Stimulated activated naive CD8-positive, alpha-beta T cell treated with anti-CD3 and anti-CD28 coated beads, Interleukin-15, Interleukin-2, amounts not matched to agents 100 ng/mL and 50 ng/mL, for 24 hours (primary cell): Measurements from ENCODE around the gene FRMPD2.
"Not testable (repeated sequence)": the region's sequence is repeated elsewhere in the genome, so short reads cannot be mapped to it uniquely, and the experiment has no call there.

Source experiments
- H3K27ac Mint-ChIP-seq: one replicate; pipeline ENCODE4 v1.8.0; 2021; ENCODE audit warnings: mild to moderate bottlenecking, mixed read lengths
- H3K27me3 Mint-ChIP-seq: one replicate; pipeline ENCODE4 v1.8.0; 2021; ENCODE audit warnings: mixed read lengths
- H3K36me3 Mint-ChIP-seq: one replicate; pipeline ENCODE4 v1.8.0; 2021; ENCODE audit warnings: low read depth, mixed read lengths
- H3K4me1 Mint-ChIP-seq: one replicate; pipeline ENCODE4 v1.8.0; 2021; ENCODE audit warnings: low read depth, mixed read lengths
- H3K4me3 Mint-ChIP-seq: one replicate; pipeline ENCODE4 v1.8.0; 2021; ENCODE audit warnings: mild to moderate bottlenecking, mixed read lengths
- H3K9me3 Mint-ChIP-seq: one replicate; pipeline ENCODE4 v1.8.0; 2021; ENCODE audit warnings: mixed read lengths

Gene FRMPD2

GRCh38 chr10:48197236-48197899, 77.1 kb downstream of the FRMPD2 start:
- Mint-ChIP-seq H3K4me1 (peaks cover 3% of the 10 kb centered on the region), H3K36me3 (no peaks in the 10 kb centered on the region), H3K4me3 (no peak overlapping the region), H3K27me3 (no peaks in the 10 kb centered on the region), H3K9me3 (peaks cover 4% of the 10 kb centered on the region), H3K27ac (no peak overlapping the region)

- Mint-ChIP-seq H3K4me1 (peaks cover 3% of the 10 kb centered on the region), H3K4me3 (no peak overlapping the region), H3K36me3 (no peaks in the 10 kb centered on the region), H3K27ac (no peak overlapping the region), H3K9me3 (peaks cover 4% of the 10 kb centered on the region), H3K27me3 (no peaks in the 10 kb centered on the region)
Measured at GRCh38 chr10:48195803-48196202, 78.7 kb downstream of the FRMPD2 start.

- Mint-ChIP-seq H3K27ac (no peak overlapping the region), H3K4me1 (peaks cover 3% of the 10 kb centered on the region), H3K4me3 (no peak overlapping the region), H3K9me3 (peaks cover 4% of the 10 kb centered on the region), H3K27me3 (no peaks in the 10 kb centered on the region), H3K36me3 (no peaks in the 10 kb centered on the region)
Measured at GRCh38 chr10:48194830-48195229, 79.7 kb downstream of the FRMPD2 start.

GRCh38 chr10:48193556-48193955, 80.9 kb downstream of the FRMPD2 start:
- no peaks in the 10 kb centered on the region for H3K27me3 Mint-ChIP-seq
- no peak overlapping the region for H3K4me3 Mint-ChIP-seq
- no peaks in the 10 kb centered on the region for H3K4me1 Mint-ChIP-seq
- no peaks in the 10 kb centered on the region for H3K9me3 Mint-ChIP-seq
- H3K36me3 Mint-ChIP-seq, result no peaks in the 10 kb centered on the region
- H3K27ac Mint-ChIP-seq, result no peak overlapping the region

- H3K4me1 Mint-ChIP-seq, result no peaks in the 10 kb centered on the region
- H3K4me3 Mint-ChIP-seq, result no peak overlapping the region
- H3K36me3 Mint-ChIP-seq, result no peaks in the 10 kb centered on the region
- H3K9me3 Mint-ChIP-seq, result no peaks in the 10 kb centered on the region
- H3K27me3 Mint-ChIP-seq, result no peaks in the 10 kb centered on the region
- H3K27ac Mint-ChIP-seq, result no peak overlapping the region
Measured at GRCh38 chr10:48192881-48193450, 81.5 kb downstream of the FRMPD2 start.

- Mint-ChIP-seq H3K36me3 (no peaks in the 10 kb centered on the region), H3K4me3 (no peak overlapping the region), H3K27ac (no peak overlapping the region), H3K4me1 (no peaks in the 10 kb centered on the region), H3K27me3 (peaks cover 3% of the 10 kb centered on the region), H3K9me3 (no peaks in the 10 kb centered on the region)
Measured at GRCh38 chr10:48187713-48188485, 86.6 kb downstream of the FRMPD2 start.

- Mint-ChIP-seq H3K27ac (no peak overlapping the region), H3K27me3 (peaks cover 3% of the 10 kb centered on the region), H3K9me3 (no peaks in the 10 kb centered on the region), H3K36me3 (no peaks in the 10 kb centered on the region), H3K4me3 (no peak overlapping the region), H3K4me1 (no peaks in the 10 kb centered on the region)
Measured at GRCh38 chr10:48187126-48187525, 87.4 kb downstream of the FRMPD2 start.

GRCh38 chr10:48186264-48186804, 88.2 kb downstream of the FRMPD2 start:
- H3K4me1 Mint-ChIP-seq, H3K27ac Mint-ChIP-seq, H3K9me3 Mint-ChIP-seq, H3K27me3 Mint-ChIP-seq, H3K4me3 Mint-ChIP-seq, H3K36me3 Mint-ChIP-seq: not testable (repeated sequence)

- Mint-ChIP-seq H3K4me1 (no peaks in the 10 kb centered on the region), H3K36me3 (no peaks in the 10 kb centered on the region), H3K27ac (no peak overlapping the region), H3K9me3 (no peaks in the 10 kb centered on the region), H3K4me3 (no peak overlapping the region), H3K27me3 (peaks cover 3% of the 10 kb centered on the region)
Measured at GRCh38 chr10:48184224-48184623, 90.3 kb downstream of the FRMPD2 start.

- not testable (repeated sequence) for H3K4me1 Mint-ChIP-seq, H3K27me3 Mint-ChIP-seq, H3K4me3 Mint-ChIP-seq, H3K36me3 Mint-ChIP-seq, H3K27ac Mint-ChIP-seq, H3K9me3 Mint-ChIP-seq
Measured at GRCh38 chr10:48172715-48173114, 101.8 kb downstream of the FRMPD2 start.

GRCh38 chr10:48160670-48161069, 113.8 kb downstream of the FRMPD2 start:
- not testable (repeated sequence) for H3K27ac Mint-ChIP-seq, H3K36me3 Mint-ChIP-seq, H3K27me3 Mint-ChIP-seq, H3K9me3 Mint-ChIP-seq, H3K4me3 Mint-ChIP-seq, H3K4me1 Mint-ChIP-seq

- H3K9me3 Mint-ChIP-seq, H3K27me3 Mint-ChIP-seq, H3K4me1 Mint-ChIP-seq, H3K27ac Mint-ChIP-seq, H3K4me3 Mint-ChIP-seq, H3K36me3 Mint-ChIP-seq: not testable (repeated sequence)
Measured at GRCh38 chr10:48160163-48160562, 114.3 kb downstream of the FRMPD2 start.

GRCh38 chr10:48154211-48155140, 120.0 kb downstream of the FRMPD2 start:
- not testable (repeated sequence) for H3K4me3 Mint-ChIP-seq, H3K4me1 Mint-ChIP-seq, H3K9me3 Mint-ChIP-seq

GRCh38 chr10:48147643-48148042, 126.9 kb downstream of the FRMPD2 start:
- not testable (repeated sequence) for H3K4me1 Mint-ChIP-seq, H3K27ac Mint-ChIP-seq, H3K27me3 Mint-ChIP-seq, H3K9me3 Mint-ChIP-seq, H3K36me3 Mint-ChIP-seq, H3K4me3 Mint-ChIP-seq

More at GRCh38 chr10:48154211-48155140, 120.0 kb downstream of the FRMPD2 start:
- H3K27me3 Mint-ChIP-seq, H3K27ac Mint-ChIP-seq, H3K36me3 Mint-ChIP-seq: not testable (repeated sequence)
